GM12878 (cell line): ENCODE data around the gene SRA1. TPM values are rescaled to one million over a fixed set of nuclear protein-coding genes. Genes with fewer than 3 reads are reported as not detected.

ENCODE experiments used
- ATAC-seq: fragments of 200-7000 bp; cut with Tn5 transposase; 3 replicates; pipeline ENCODE4 v1.9.1; 2020; ENCODE audit warnings: mild to moderate bottlenecking, moderate library complexity
- Bru-seq: library from RNA; stranded (reverse); fragments of 400-500 nt; gene quantifications from one replicate; lab custom pipeline; 2021; lab: Mats Ljungman, UMichigan
- BruChase-seq, 2 experiments: library from RNA; stranded (reverse); fragments of 400-500 nt; gene quantifications; one replicate each; lab custom pipeline; 2021; lab: Mats Ljungman, UMichigan
- BruUV-seq: library from RNA; stranded (reverse); fragments of 400-500 nt; replicated peaks from 2 replicates; lab custom pipeline; 2021; lab: Mats Ljungman, UMichigan
- CTCF ChIA-PET: fragments of 300-600 bp; sonication (Branson Sonifier 250); formaldehyde crosslinking; extraction: SDS; loops from one replicate; lab custom pipeline; 2021; ENCODE audit warnings: inconsistent platforms; lab: Yijun Ruan, JAX
- POLR2A ChIA-PET: fragments of 350-600 bp; formaldehyde crosslinking; extraction: SDS; loops from one replicate; lab custom pipeline; 2021; ENCODE audit warnings: inconsistent platforms; lab: Charles Lee
- RAD21 ChIA-PET: fragments of 300-600 bp; sonication (Branson Sonifier 250); formaldehyde crosslinking; loops from one replicate; lab custom pipeline; 2023; ENCODE audit warnings: antibody characterized with exemption; ENCODE audit not compliant: unreplicated experiment; lab: Charles Lee
- SMC1A ChIA-PET: fragments of 300-600 bp; sonication (Branson Sonifier 250); formaldehyde crosslinking; loops from one replicate; lab custom pipeline; 2023; ENCODE audit not compliant: unreplicated experiment, uncharacterized antibody; lab: Charles Lee
- DNase-seq: peaks from one replicate; pipeline ENCODE4 v3.0.0-alpha.2; 2011; ENCODE audit warnings: low read depth, low spot score
- FAIRE-seq: peaks from 3 replicates; lab custom pipeline; 2011; peaks lifted over from hg19 to GRCh38; lab: Jason Lieb, UNC
- H2AFZ ChIP-seq: 2 replicates; pipeline ENCODE4 v1.6.0; 2011; ENCODE audit warnings: low read depth, low read length, control low read depth; ENCODE audit not compliant: control insufficient read depth
- H3K27ac ChIP-seq: 2 replicates; pipeline ENCODE4 v1.5.1; 2011; ENCODE audit warnings: control low read depth; ENCODE audit not compliant: control insufficient read depth, insufficient read depth
- H3K27me3 ChIP-seq, 2 experiments: replicated peaks in 1 of 2; 2 replicates each; pipeline versions ENCODE4 v1.6.0 to v1.6.1; 2011; ENCODE audit warnings: low read length in 1 of 2; ENCODE audit not compliant: control insufficient read depth in 2 of 2, insufficient read depth in 2 of 2
- H3K36me3 ChIP-seq, 2 experiments: 2 replicates each; pipeline ENCODE4 v1.5.1; 2011; ENCODE audit warnings: low read length in 1 of 2; ENCODE audit not compliant: control insufficient read depth in 2 of 2, insufficient read depth in 2 of 2
- H3K4me1 ChIP-seq: 2 replicates; pipeline ENCODE4 v1.6.1; 2011; ENCODE audit warnings: mild to moderate bottlenecking, low read length, moderate library complexity, mixed read lengths; ENCODE audit not compliant: control insufficient read depth, insufficient read depth
- H3K4me2 ChIP-seq: 2 replicates; pipeline ENCODE4 v1.6.0; 2011; ENCODE audit warnings: control low read depth; ENCODE audit not compliant: control insufficient read depth, insufficient read depth
- H3K4me3 ChIP-seq: fragments of 200-600 bp; sonication (generic); 2 replicates; pipeline ENCODE4 v1.5.1; 2016
- H3K79me2 ChIP-seq: 2 replicates; pipeline ENCODE4 v1.6.0; 2011; ENCODE audit warnings: low read length; ENCODE audit not compliant: control insufficient read depth, insufficient read depth
- H3K9ac ChIP-seq: 2 replicates; pipeline ENCODE4 v1.8.0; 2011; ENCODE audit warnings: low read length, control low read depth, mixed read lengths; ENCODE audit not compliant: control insufficient read depth, insufficient read depth
- H3K9me3 ChIP-seq: replicated peaks from 3 replicates; pipeline ENCODE4 v1.5.1; 2011; ENCODE audit warnings: mild to moderate bottlenecking, low read length; ENCODE audit not compliant: control insufficient read depth, insufficient read depth
- H4K20me1 ChIP-seq: 2 replicates; pipeline ENCODE4 v1.6.0; 2011; ENCODE audit not compliant: control insufficient read depth, insufficient read depth
- ATF7 ChIP-seq: fragments of 450-650 bp; IDR thresholded peaks from 2 replicates; pipeline ENCODE4 v1.6.1; 2016; ENCODE audit warnings: low read depth, mild to moderate bottlenecking
- CREB1 ChIP-seq: IDR thresholded peaks from 2 replicates; pipeline ENCODE4 v1.6.1; 2012; ENCODE audit warnings: low read depth, mild to moderate bottlenecking, inconsistent platforms
- EED ChIP-seq: sonication (generic); IDR thresholded peaks from 2 replicates; pipeline ENCODE4 v1.6.1; 2016; ENCODE audit warnings: antibody characterized with exemption, low read depth
- IKZF2 ChIP-seq, 2 experiments: fragments of 450-650 bp; IDR thresholded peaks; 2 replicates each; pipeline ENCODE4 v1.6.1; 2017; ENCODE audit warnings: mild to moderate bottlenecking in 2 of 2, moderate library complexity in 2 of 2
- JUNB ChIP-seq: IDR thresholded peaks from 2 replicates; pipeline ENCODE4 v1.6.1; 2016; ENCODE audit warnings: antibody characterized with exemption, mild to moderate bottlenecking
- KAT2A ChIP-seq: conservative IDR thresholded peaks from 2 replicates; pipeline ENCODE4 v1.6.1; 2011; ENCODE audit warnings: low read depth, low read length; ENCODE audit not compliant: control insufficient read depth
- MEF2A ChIP-seq: IDR thresholded peaks from 2 replicates; pipeline ENCODE4 v1.6.1; 2011; ENCODE audit warnings: low read depth, mild to moderate bottlenecking, low read length, moderate library complexity; ENCODE audit not compliant: insufficient read depth
- POLR2AphosphoS2 ChIP-seq: IDR thresholded peaks from 2 replicates; pipeline ENCODE4 v1.6.1; 2011; ENCODE audit warnings: low read depth, mild to moderate bottlenecking, low read length, improper control_type of control experiment, moderate library complexity
- RELA ChIP-seq: fragments of 450-650 bp; IDR thresholded peaks from 2 replicates; pipeline ENCODE4 v1.8.0; 2014; ENCODE audit warnings: borderline replicate concordance; ENCODE audit not compliant: partially characterized antibody
- RUNX3 ChIP-seq: IDR thresholded peaks from 2 replicates; pipeline ENCODE4 v1.6.1; 2012; ENCODE audit warnings: low read length, inconsistent platforms
- STAT3 ChIP-seq: IDR thresholded peaks from 2 replicates; pipeline ENCODE4 v1.6.1; 2011; ENCODE audit warnings: low read depth, low read length, improper control_type of control experiment
- TAF1 ChIP-seq: IDR thresholded peaks from 2 replicates; pipeline ENCODE4 v1.6.1; 2011; ENCODE audit warnings: mild to moderate bottlenecking, low read depth, low read length, borderline replicate concordance
- ZNF207 ChIP-seq: fragments of 450-650 bp; IDR thresholded peaks from 2 replicates; pipeline ENCODE4 v1.6.1; 2014; ENCODE audit warnings: antibody characterized with exemption, mild to moderate bottlenecking, borderline replicate concordance
- ZSCAN29 ChIP-seq: fragments of 450-650 bp; IDR thresholded peaks from 2 replicates; pipeline ENCODE4 v1.6.1; 2017; ENCODE audit warnings: mild to moderate bottlenecking, moderate library complexity
- WGBS: methylation state at CpG from one replicate; pipeline ENCODE4 v1.1.6; 2016; ENCODE audit warnings: low lambda C conversion rate; ENCODE audit not compliant: insufficient replicate concordance, insufficient coverage; ENCODE audit errors: missing lambda C conversion rate; 5-methylcytosine and 5-hydroxymethylcytosine counted together
- in situ Hi-C: fragments of 300-500 bp; cut with MboI; formaldehyde crosslinking; loops from 9 replicates; pipeline ENCODE4 v1.14.3; 2018; ENCODE audit warnings: mixed read lengths
- intact Hi-C: fragments of 100-400 bp; cut with micrococcal nuclease; formaldehyde crosslinking; loops from one replicate; pipeline ENCODE4 v1.14.2; 2022; ENCODE audit not compliant: unreplicated experiment
- long read RNA-seq, 2 experiments: library from polyadenylated mRNA; unstranded; transcript quantifications; one replicate each; pipeline ENCODE4 v2.0.0, GENCODE V29; 2019 to 2020
- polyA minus RNA-seq, 3 experiments: library from RNA; depleted of rRNA, polyadenylated mRNA; stranded (reverse); fragments of >200 nt; gene quantifications; 2 replicates each; pipeline ENCODE4 v1.2.3, GENCODE V29; 2011
- polyA plus RNA-seq, 11 experiments: library from polyadenylated mRNA; depleted of rRNA in 4 of 11; unstranded in 6 of 11; stranded (reverse) in 5 of 11; fragments of >200 nt; fragmentation: Nextera tagmentation in 4 of 11; fragmentation: Illumina TruSeq in 1 of 11; extraction: Ambion mirVana in 4 of 11; extraction: Trizol in 1 of 11; gene quantifications; 1 replicate in 1 of 11; 2 replicates in 10 of 11; pipeline versions ENCODE4 v1.2.1 to v1.2.3, GENCODE V29; 2011 to 2016; ENCODE audit warnings: inconsistent platforms in 2 of 11, missing spikeins in 2 of 11, low read depth in 1 of 11
- total RNA-seq, 4 experiments: library from RNA; depleted of rRNA in 3 of 4; stranded (reverse); fragments of >200 nt in 3 of 4; fragmentation: Illumina TruSeq in 1 of 4; extraction: Trizol in 1 of 4; gene quantifications; 2 replicates each; pipeline versions ENCODE4 v1.2.1 to v1.2.3, GENCODE V29; 2013 to 2021
- TF ChIP-seq, protein P1 (sequence below): IDR thresholded peaks from 2 replicates; pipeline ENCODE4 v1.6.1; 2012; ENCODE audit warnings: low read length, inconsistent platforms

Gene SRA1
- 20.3 and 22.3 TPM in 2 replicates for total RNA-seq (2013; cell fraction: nucleolus; rRNA removed)
- 60.9 and 66.3 TPM in 2 replicates for total RNA-seq (2014; rRNA removed)
- total RNA-seq (2014; rRNA removed; fragmentation: Illumina TruSeq; extraction: Trizol): 41.3 and 43.4 TPM in 2 replicates
- 53.2 and 55.2 TPM in 2 replicates for total RNA-seq (2021)
- 29.9 TPM for polyA plus RNA-seq (2011; ENCODE audit: low read depth)
- polyA plus RNA-seq (2011; rRNA removed): 36.6 and 44.3 TPM in 2 replicates
- 46.4 and 51.0 TPM in 2 replicates for polyA plus RNA-seq (2011; cell fraction: cytosol; rRNA removed)
- polyA plus RNA-seq (2011; cell fraction: nucleus; rRNA removed): 68.5 and 77.1 TPM in 2 replicates
- polyA plus RNA-seq (2012): 37.7 and 41.4 TPM in 2 replicates
- polyA plus RNA-seq (2014; fragmentation: Illumina TruSeq; extraction: Trizol): 51.0 and 56.9 TPM in 2 replicates
- 10 to 100 TPM; 35.3 to 52.7 TPM for polyA plus RNA-seq (2014; fragmentation: Nextera tagmentation; extraction: Ambion mirVana)
- polyA plus RNA-seq (2014; rRNA removed): 59.7 and 61.2 TPM in 2 replicates
- 100 to 1,000 TPM; 115 to 127 TPM for polyA plus RNA-seq (2016; fragmentation: Nextera tagmentation; extraction: Ambion mirVana)
- polyA minus RNA-seq (2011; rRNA and poly(A)+ RNA removed): 19.7 and 20.7 TPM in 2 replicates
- polyA minus RNA-seq (2011; cell fraction: cytosol; rRNA and poly(A)+ RNA removed): 10.6 and 15.5 TPM in 2 replicates
- polyA minus RNA-seq (2011; cell fraction: nucleus; rRNA and poly(A)+ RNA removed): 13.1 and 24.1 TPM in 2 replicates
- Bru-seq, nascent RNA: percentile 95 among the genes with signal in this experiment
- percentile 91 among the genes with signal in this experiment for BruChase-seq, experiment 1, labeled RNA remaining after a 6-hour chase
- percentile 88 among the genes with signal in this experiment for BruChase-seq, experiment 2, labeled RNA remaining after a 2-hour chase
- long read RNA-seq, experiment 1, transcript SRA1-205 (4 exons, 1,466 nt): minor isoform, 21 of 159 reads
- long read RNA-seq, experiment 1, transcript SRA1-206 (3 exons, 769 nt): minor isoform, 8 of 159 reads
- long read RNA-seq, experiment 1, transcript SRA1-201 (5 exons, 2,107 nt): major isoform, 123 of 159 reads
- long read RNA-seq, experiment 1, partial matches to known transcripts: 0 of 159 reads
- long read RNA-seq, experiment 1, other reads (novel, unspliced or antisense): 5 of 159 reads
- long read RNA-seq, experiment 2, transcript SRA1-201 (5 exons, 2,107 nt): major isoform, 204 of 249 reads
- long read RNA-seq, experiment 2, transcript SRA1-205 (4 exons, 1,466 nt): minor isoform, 17 of 249 reads
- long read RNA-seq, experiment 2, partial matches to known transcripts: 4 of 249 reads
- long read RNA-seq, experiment 2, other reads (novel, unspliced or antisense): 19 of 249 reads

DNA sequence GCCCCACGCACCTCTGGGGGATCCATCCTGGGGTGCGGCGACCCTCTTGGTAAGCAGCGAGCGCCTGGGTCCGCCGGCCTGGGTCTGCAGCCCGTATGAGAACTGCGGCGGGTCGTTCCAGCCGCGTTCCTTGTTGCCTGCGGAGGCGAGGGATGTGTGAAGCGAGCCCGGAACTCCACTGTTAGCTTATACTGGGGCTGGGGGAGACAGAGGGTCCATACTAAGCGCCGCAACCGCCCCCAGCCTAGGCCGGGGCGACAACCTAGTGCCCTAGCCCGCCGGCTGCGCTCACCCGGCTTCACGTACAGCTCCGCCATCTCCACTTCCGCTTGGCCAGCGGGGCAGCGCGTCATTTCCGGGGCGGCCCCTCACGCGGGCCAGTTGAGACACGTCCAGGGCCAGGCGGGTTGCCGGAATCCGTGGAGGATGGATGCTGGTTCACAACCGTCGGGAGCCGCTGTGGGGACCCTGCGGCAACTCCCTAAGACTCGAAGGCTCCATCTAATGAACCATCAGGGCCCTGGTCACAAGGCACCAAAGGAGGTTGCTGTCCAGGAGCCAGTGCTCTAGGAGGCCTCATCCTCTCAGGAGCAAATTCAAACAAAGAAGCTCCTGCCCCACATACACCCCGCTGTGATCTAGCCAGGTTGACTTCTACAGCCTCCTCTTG is at the start of gene SRA1:
Gene SRA1, minus strand, starts transcription at position 338 of the 670 bp plus-strand sequence. Its CDS starts 21 bp downstream, at position 317.
- Histone ChIP-seq H3K4me3 (peak within 1 kb of the TSS; percentile 91), H3K27me3 (no peaks in the 10 kb centered on the region), H2AFZ (peak within 1 kb of the TSS; percentile 79), H3K4me1 (peaks cover 22% of the 10 kb centered on the region), H3K9ac (peak within 1 kb of the TSS; percentile 89), H4K20me1 (no peaks in the 10 kb centered on the region), H3K9me3 (no peaks in the 10 kb centered on the region), H3K79me2 (peaks cover 49% of the 10 kb centered on the region), H3K36me3 (peaks cover 0 to 6% of the 10 kb centered on the region in 2 experiments; a peak in 2 of 4 replicates), H3K4me2 (peak within 1 kb of the TSS; percentile 97), H3K27ac (peak within 1 kb of the TSS; percentile 95)
- ChIA-PET SMC1A (interaction anchor here (0.7 to 2.5 kb wide), 6 partner anchors 9 to 154 kb away, joined by 3 to 11 read pairs (median 6); partner anchors contain the start of gene EIF4EBP3), POLR2A (interaction anchor here (1.2 to 3.6 kb wide), 6 partner anchors 9 to 156 kb away, joined by 3 to 23 read pairs (median 10); partner anchors contain the start of genes ANKHD1, EIF4EBP3, IK and NDUFA2), RAD21 (interaction anchor here (0.6 to 1.3 kb wide), 5 partner anchors 9 to 156 kb away, joined by 3 to 7 read pairs (median 3); partner anchors contain the start of genes ANKHD1 and EIF4EBP3), CTCF (interaction anchor here (0.9 to 1.6 kb wide), 4 partner anchors 9 to 185 kb away, joined by 3 to 9 read pairs (median 4); partner anchors contain the start of gene EIF4EBP3)
- WGBS: under 1% methylated on average over 44 of the region's 46 CpGs
- ATAC-seq (peak; percentile 93), FAIRE-seq (no peak), DNase-seq (peak; percentile 60)
- intact Hi-C loops: loop anchor here (2.0 kb wide), 1 partner anchor 24 kb away; no protein-coding TSS in a partner anchor
- BruUV-seq: no TSS peak
- in situ Hi-C loops: no loop called here
- TF ChIP-seq ZNF207 (0 out of 2 replicates have a peak, but pooled peaks have one; percentile 29), MEF2A (no peak), POLR2AphosphoS2 (peak; percentile 96; the same call in 1 of the 2 replicates), CREB1 (peak; percentile 95), ATF7 (peak; percentile 42; the same call in 1 of the 2 replicates), KAT2A (no peak), RELA (peak; percentile 53), TAF1 (peak; percentile 93), JUNB (no peak), EED (peak; percentile 65), IKZF2 (IDR thresholded peaks at IDR 0.05) (peak; percentile 52 to 58; a peak in 2 of 4 replicates), RUNX3 (peak; percentile 31; the same call in 1 of the 2 replicates), STAT3 (no peak), ZSCAN29 (no peak)
- TF ChIP-seq, protein P1, sequence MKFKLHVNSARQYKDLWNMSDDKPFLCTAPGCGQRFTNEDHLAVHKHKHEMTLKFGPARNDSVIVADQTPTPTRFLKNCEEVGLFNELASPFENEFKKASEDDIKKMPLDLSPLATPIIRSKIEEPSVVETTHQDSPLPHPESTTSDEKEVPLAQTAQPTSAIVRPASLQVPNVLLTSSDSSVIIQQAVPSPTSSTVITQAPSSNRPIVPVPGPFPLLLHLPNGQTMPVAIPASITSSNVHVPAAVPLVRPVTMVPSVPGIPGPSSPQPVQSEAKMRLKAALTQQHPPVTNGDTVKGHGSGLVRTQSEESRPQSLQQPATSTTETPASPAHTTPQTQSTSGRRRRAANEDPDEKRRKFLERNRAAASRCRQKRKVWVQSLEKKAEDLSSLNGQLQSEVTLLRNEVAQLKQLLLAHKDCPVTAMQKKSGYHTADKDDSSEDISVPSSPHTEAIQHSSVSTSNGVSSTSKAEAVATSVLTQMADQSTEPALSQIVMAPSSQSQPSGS: no peak
